HepG2 (cell line): ENCODE measurements around the gene EIF4ENIF1. TPM values are rescaled to one million over a fixed set of nuclear protein-coding genes. Genes with fewer than 3 reads are reported as not detected.

ENCODE experiments used
- GABPB1 ChIP-seq: IDR thresholded peaks from 2 replicates; pipeline ENCODE4 v1.6.1; 2016; ENCODE audit warnings: mild to moderate bottlenecking, missing genetic modification reagents, moderate library complexity, missing compliant biosample characterization
- HNRNPLL ChIP-seq: fragments of 200-400 bp; formaldehyde crosslinking; IDR thresholded peaks from 2 replicates; pipeline ENCODE4 v1.6.1; 2017; ENCODE audit warnings: mild to moderate bottlenecking, low read depth, low read length; ENCODE audit not compliant: poor library complexity, severe bottlenecking
- MAFK ChIP-seq, 2 experiments: IDR thresholded peaks in 1 of 2; conservative IDR thresholded peaks in 1 of 2; 2 replicates each; pipeline ENCODE4 v1.6.1; 2011; ENCODE audit warnings: improper control_type of control experiment in 2 of 2, low read length in 2 of 2
- SP1 ChIP-seq, 2 experiments: fragments of 450-650 bp in 1 of 2; sonication (generic) in 1 of 2; formaldehyde crosslinking in 1 of 2; IDR thresholded peaks; 2 replicates each; pipeline versions ENCODE4 v1.4.0 to v1.6.1; 2016 to 2020; ENCODE audit warnings: missing genetic modification reagents in 1 of 2
- SRSF1 ChIP-seq: fragments of 200-400 bp; formaldehyde crosslinking; optimal IDR thresholded peaks from 2 replicates; pipeline ENCODE3; 2017; ENCODE audit warnings: mild to moderate bottlenecking, low read depth, low read length, moderate library complexity
- ZFY ChIP-seq: sonication (generic); formaldehyde crosslinking; IDR thresholded peaks from 2 replicates; pipeline ENCODE4 v1.4.0; 2020; ENCODE audit warnings: missing genetic modification reagents
- ZNF557 ChIP-seq: sonication (generic); formaldehyde crosslinking; IDR thresholded peaks from 2 replicates; pipeline ENCODE4 v1.4.0; 2020; ENCODE audit warnings: missing genetic modification reagents
- ZNF563 ChIP-seq: sonication (generic); formaldehyde crosslinking; IDR thresholded peaks from 2 replicates; pipeline ENCODE4 v1.8.0; 2022; ENCODE audit warnings: mild to moderate bottlenecking, moderate library complexity, missing genetic modification reagents
- ZUFSP ChIP-seq: sonication (generic); formaldehyde crosslinking; IDR thresholded peaks from 2 replicates; pipeline ENCODE4 v1.9.0; 2021; ENCODE audit warnings: missing genetic modification reagents, mild to moderate bottlenecking, borderline replicate concordance
- ZXDC ChIP-seq: sonication (generic); formaldehyde crosslinking; IDR thresholded peaks from 2 replicates; pipeline ENCODE4 v1.5.0; 2020; ENCODE audit warnings: mild to moderate bottlenecking, missing genetic modification reagents
- polyA plus RNA-seq, 8 experiments: library from polyadenylated mRNA; depleted of rRNA in 3 of 8; stranded (reverse) in 7 of 8; unstranded in 1 of 8; fragments of >200 nt; fragmentation: Illumina TruSeq in 4 of 8; extraction: Trizol in 4 of 8; gene quantifications; 2 replicates each; pipeline versions ENCODE4 v1.2.1 to v1.2.3, GENCODE V29; 2011 to 2016; ENCODE audit warnings: low read depth in 4 of 8, missing spikeins in 1 of 8, mixed read lengths in 1 of 8; ENCODE audit not compliant: insufficient read depth in 1 of 8
- total RNA-seq, 5 experiments: library from RNA; depleted of rRNA; stranded (reverse); fragments of >200 nt; fragmentation: Illumina TruSeq; extraction: Trizol; gene quantifications; 2 replicates each; pipeline ENCODE4 v1.2.3, GENCODE V29; 2016; ENCODE audit warnings: low read depth in 1 of 5
- TF ChIP-seq, protein P1 (sequence below): fragments of 450-650 bp; IDR thresholded peaks from 2 replicates; pipeline ENCODE4 v1.6.1; 2017; ENCODE audit warnings: mild to moderate bottlenecking
- TF ChIP-seq, protein P2 (sequence below): sonication (generic); formaldehyde crosslinking; conservative IDR thresholded peaks from 2 replicates; pipeline ENCODE4 v1.5.0; 2020; ENCODE audit warnings: missing genetic modification reagents

The EIF4ENIF1 gene
- total and polyA plus RNA-seq, 2 of the 13 experiments (the other 11 are each of a cell fraction or from before 2014, with no cell fraction given), result 11.9 to 12.3 TPM

- TF ChIP-seq, protein P1, sequence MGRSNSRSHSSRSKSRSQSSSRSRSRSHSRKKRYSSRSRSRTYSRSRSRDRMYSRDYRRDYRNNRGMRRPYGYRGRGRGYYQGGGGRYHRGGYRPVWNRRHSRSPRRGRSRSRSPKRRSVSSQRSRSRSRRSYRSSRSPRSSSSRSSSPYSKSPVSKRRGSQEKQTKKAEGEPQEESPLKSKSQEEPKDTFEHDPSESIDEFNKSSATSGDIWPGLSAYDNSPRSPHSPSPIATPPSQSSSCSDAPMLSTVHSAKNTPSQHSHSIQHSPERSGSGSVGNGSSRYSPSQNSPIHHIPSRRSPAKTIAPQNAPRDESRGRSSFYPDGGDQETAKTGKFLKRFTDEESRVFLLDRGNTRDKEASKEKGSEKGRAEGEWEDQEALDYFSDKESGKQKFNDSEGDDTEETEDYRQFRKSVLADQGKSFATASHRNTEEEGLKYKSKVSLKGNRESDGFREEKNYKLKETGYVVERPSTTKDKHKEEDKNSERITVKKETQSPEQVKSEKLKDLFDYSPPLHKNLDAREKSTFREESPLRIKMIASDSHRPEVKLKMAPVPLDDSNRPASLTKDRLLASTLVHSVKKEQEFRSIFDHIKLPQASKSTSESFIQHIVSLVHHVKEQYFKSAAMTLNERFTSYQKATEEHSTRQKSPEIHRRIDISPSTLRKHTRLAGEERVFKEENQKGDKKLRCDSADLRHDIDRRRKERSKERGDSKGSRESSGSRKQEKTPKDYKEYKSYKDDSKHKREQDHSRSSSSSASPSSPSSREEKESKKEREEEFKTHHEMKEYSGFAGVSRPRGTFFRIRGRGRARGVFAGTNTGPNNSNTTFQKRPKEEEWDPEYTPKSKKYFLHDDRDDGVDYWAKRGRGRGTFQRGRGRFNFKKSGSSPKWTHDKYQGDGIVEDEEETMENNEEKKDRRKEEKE, result no peak
- TF ChIP-seq ZXDC (CRISPR knock-in tag), result no peak
- TF ChIP-seq SRSF1, result no peak
- TF ChIP-seq ZNF557 (CRISPR knock-in tag), result no peak
- TF ChIP-seq, protein P2, sequence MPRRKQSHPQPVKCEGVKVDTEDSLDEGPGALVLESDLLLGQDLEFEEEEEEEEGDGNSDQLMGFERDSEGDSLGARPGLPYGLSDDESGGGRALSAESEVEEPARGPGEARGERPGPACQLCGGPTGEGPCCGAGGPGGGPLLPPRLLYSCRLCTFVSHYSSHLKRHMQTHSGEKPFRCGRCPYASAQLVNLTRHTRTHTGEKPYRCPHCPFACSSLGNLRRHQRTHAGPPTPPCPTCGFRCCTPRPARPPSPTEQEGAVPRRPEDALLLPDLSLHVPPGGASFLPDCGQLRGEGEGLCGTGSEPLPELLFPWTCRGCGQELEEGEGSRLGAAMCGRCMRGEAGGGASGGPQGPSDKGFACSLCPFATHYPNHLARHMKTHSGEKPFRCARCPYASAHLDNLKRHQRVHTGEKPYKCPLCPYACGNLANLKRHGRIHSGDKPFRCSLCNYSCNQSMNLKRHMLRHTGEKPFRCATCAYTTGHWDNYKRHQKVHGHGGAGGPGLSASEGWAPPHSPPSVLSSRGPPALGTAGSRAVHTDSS (CRISPR knock-in tag), result no peak
- no peak for TF ChIP-seq ZFY (CRISPR knock-in tag)
- TF ChIP-seq HNRNPLL, result no peak
- no peak for TF ChIP-seq ZUFSP (CRISPR knock-in tag)
- no peak for TF ChIP-seq MAFK (conservative IDR thresholded peaks at IDR 0.05 in 1 of 2, IDR thresholded peaks at IDR 0.05 in 1 of 2; ENCODE audit: low read length in 2 of 2)
- no peak for TF ChIP-seq SP1 (IDR thresholded peaks at IDR 0.05)
- no peak for TF ChIP-seq SP1 (CRISPR knock-in tag; IDR thresholded peaks at IDR 0.05)
- TF ChIP-seq ZNF563 (CRISPR knock-in tag), result no peak
- TF ChIP-seq GABPB1 (CRISPR knock-in tag), result no peak
Measured at GRCh38 chr22:31445642-31446041, 44.0 kb downstream of the EIF4ENIF1 start (continued).
